GM21390 (cell line): ENCODE data around the gene XYLT1.
A peak's percentile ranks its signal among the peaks of the same experiment; 100 is the strongest.
"Not testable (repeated sequence)": the region's sequence is repeated elsewhere in the genome, so short reads cannot be mapped to it uniquely, and the experiment has no call there.

Experiments used
- ATAC-seq: cut with Tn5 transposase; IDR thresholded peaks from one replicate; pipeline ENCODE4 v1.9.1; 2021; ENCODE audit not compliant: unreplicated experiment

Gene XYLT1

GRCh38 chr16:17432901-17433576 lies 37.7 kb downstream of the XYLT1 start:
- no peak for ATAC-seq

GRCh38 chr16:17431968-17432625 lies 38.7 kb downstream of the XYLT1 start:
- no peak for ATAC-seq

GRCh38 chr16:17431012-17431411 lies 39.7 kb downstream of the XYLT1 start:
- no peak for ATAC-seq

DNA sequence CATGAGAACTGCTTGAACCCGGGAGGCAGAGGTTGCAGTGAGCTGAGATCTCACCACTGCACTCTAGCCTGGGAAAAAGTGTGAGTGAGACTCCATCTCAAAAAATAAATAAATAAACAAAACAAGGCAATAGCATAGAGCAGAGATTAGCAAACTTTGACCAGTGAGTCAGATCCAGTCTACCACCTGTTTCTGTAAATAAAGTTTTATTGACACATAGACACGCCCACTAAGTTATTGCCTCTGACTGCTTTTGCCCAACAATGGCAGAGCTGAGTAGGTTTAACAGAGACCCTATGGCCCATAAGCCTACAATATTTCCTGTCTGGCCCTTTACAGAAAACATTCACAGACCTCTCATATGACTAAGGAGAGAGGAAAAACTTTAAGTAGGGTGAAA lies 44.3 kb downstream of the XYLT1 start:
- ATAC-seq: no peak

GRCh38 chr16:17424771-17425170 lies 46.0 kb downstream of the XYLT1 start:
- ATAC-seq: no peak

- ATAC-seq: no peak
These were observed 47.5 kb downstream of the XYLT1 start for GRCh38 chr16:17423221-17423620.

DNA sequence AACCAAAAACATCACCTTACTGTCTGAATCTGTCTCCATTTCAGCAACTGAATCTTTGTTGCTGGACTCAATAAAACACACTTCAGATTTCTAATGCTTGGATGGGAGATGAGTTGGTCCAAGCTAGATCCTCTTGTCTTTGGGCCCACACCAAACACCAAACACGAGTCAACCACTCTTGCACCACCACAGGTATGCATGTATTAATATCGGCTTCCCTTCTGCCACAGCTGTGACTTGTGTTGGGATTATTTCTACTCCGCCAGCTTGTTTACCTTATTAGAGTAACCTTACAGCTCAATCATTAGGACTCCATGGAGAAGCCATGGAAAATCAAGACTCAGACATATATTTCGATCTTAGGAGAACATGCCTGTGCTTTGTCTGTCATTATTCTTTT lies 49.9 kb downstream of the XYLT1 start:
- no peak for ATAC-seq

DNA sequence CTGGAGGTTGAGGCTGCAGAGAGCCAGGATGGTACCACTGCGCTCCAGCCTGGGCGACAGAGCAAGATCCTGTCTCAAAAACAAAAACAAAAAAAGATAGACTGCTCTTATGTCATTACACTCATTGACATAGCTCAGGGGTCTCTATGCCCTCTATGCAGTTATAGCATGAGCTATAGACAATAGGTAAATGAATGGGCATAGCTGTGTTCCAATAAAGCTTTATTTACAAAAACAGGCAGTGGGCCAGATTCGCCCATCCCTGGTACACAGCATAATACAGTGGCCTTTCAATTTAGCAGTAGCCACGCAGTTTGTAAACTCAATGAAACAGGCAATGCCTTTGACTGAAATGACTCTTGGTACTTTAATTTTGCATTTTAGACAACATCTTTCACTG lies 51.5 kb downstream of the XYLT1 start:
- no peak for ATAC-seq

DNA sequence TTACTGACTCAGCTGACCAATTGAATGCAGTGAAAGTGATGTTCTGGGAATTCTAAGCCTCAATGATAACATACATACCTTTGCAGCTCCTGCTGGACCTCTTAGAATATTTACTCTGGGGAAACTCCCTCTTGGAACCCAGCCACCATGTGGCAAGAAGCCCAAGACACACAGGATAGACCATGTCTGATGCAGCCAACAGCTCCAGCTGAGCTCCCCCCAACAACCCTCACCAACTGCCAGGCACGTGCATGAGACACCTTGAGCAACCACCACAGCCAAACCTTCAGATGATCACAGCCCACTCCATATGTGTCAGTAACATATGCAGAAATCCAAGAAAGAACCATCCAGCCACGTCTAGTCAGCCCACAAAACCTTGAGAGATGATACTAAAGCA lies 53.0 kb downstream of the XYLT1 start:
- ATAC-seq: no peak

GRCh38 chr16:17416461-17417311 lies 54.1 kb downstream of the XYLT1 start:
- ATAC-seq: peak; percentile 98

- ATAC-seq: no peak
These were observed 55.8 kb downstream of the XYLT1 start for GRCh38 chr16:17414916-17415315.

DNA sequence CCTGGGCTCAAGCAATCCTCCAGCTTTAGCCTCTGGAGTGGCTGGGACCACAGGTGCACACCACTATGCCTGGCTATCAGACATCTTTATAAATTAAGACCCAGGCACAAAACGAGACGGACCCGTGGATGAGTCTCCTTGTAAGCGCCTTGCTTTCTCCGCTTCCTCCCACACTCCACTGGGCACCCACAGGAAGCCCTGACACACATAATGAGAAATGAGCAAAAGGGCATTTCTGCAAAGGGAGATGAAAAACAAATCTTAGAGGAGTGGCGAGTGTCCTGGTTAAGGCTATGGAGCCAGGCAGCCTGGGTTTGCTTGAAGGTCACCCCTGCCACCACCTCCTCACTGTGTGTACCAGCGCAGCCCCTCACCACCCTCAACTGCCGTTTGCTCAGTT lies 56.3 kb downstream of the XYLT1 start:
- no peak for ATAC-seq

- ATAC-seq: no peak
These were observed 57.3 kb downstream of the XYLT1 start for GRCh38 chr16:17413508-17413907.

GRCh38 chr16:17412791-17413190 lies 58.0 kb downstream of the XYLT1 start:
- no peak for ATAC-seq

DNA sequence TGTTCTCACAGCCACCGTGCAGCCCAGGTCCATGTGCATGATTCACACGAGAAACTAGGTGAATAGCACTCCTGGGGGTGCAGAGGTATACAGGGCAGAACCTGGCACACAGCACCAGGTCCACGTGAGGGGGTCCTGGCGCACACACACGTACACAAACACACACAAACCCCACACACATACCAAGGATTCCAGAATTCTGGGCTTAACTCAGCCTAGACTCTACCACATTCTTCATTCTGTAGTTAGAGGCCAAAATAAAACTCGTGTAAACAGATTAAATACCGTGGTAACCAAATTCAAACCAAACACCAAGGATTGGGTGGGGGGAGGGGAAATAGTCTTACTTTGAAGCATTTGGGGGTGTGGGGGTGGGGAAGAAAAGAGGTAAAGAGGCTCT lies 58.5 kb downstream of the XYLT1 start:
- ATAC-seq: no peak

DNA sequence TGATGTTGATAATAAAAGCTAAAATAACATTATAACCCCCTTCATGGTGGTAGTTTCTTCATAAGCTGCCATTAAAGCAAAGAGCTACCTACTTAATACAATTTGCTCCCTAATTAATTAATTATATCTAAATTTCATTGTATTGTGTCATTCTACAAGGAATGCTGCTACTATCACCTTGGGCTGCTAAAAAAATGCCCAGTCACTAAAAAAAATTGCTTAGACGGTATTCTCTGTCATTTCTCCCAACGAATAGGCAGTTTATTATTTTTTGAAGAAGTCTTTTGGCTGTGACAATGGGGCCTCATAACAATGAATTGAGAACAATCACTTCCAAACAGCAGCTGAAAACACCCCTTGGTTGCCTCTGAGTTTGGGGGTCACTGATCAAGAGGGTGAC lies 59.5 kb downstream of the XYLT1 start:
- no peak for ATAC-seq

- ATAC-seq: not testable (repeated sequence)
These were observed 60.4 kb downstream of the XYLT1 start for GRCh38 chr16:17410316-17410715.

DNA sequence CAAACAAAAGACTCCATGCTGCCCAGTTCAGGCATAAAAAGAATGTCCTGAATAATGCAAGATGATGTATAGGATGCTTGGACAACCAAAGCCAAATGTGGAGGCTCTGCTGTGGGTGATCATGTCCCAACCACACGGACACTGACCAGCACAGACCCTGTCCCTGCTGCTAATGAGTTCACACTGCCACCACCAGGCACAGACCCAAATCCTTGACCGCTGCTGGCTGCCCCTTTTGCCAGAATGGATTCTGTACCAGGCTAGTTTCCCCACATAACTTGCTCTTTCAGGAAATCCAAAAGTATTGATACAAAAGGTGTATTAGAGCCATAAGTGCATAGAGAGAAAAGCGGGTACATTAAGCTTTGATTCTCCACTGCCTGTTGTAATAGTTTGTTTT lies 60.9 kb downstream of the XYLT1 start:
- ATAC-seq: no peak

GRCh38 chr16:17408955-17409441 lies 61.8 kb downstream of the XYLT1 start:
- ATAC-seq: peak; percentile 77

- ATAC-seq: no peak
These were observed 62.5 kb downstream of the XYLT1 start for GRCh38 chr16:17408296-17408695.

DNA sequence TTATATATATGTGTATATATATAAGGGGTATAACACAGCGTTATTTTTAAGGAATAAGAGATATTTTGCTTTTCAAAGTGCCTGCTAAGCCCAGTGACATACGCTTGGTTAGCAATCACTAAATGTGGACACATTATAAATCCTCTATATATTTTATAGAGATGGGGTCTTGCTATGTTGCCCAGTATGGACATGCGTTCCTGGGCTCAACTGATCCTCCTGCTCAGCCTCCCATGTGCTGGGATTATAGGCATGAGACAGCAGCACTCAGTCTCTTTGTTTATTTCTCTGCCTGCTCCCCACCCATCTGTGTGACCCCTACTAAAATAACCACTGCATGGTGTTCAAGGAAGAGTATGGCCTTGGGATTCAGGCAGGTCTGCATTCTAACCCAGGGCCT lies 63.4 kb downstream of the XYLT1 start:
- ATAC-seq: no peak
